OCI-LY1 (cell line): ENCODE data around the gene CTIF.

Experiments
- H2AFZ ChIP-seq: fragments of 200-600 bp; sonication (generic), shearing (Covaris generic); 2 replicates; pipeline ENCODE4 v1.6.0; 2014; ENCODE audit warnings: antibody characterized with exemption, mild to moderate bottlenecking, low read length
- H3F3A ChIP-seq: fragments of 200-600 bp; sonication (generic), shearing (Covaris generic); 2 replicates; pipeline ENCODE4 v1.6.0; 2014; ENCODE audit warnings: mild to moderate bottlenecking, antibody characterized with exemption, low read length, moderate library complexity; ENCODE audit not compliant: insufficient read depth
- H3K27ac ChIP-seq: fragments of 200-600 bp; sonication (generic); 2 replicates; pipeline ENCODE4 v1.5.1; 2014; ENCODE audit warnings: low read length, mixed run types, mild to moderate bottlenecking, low read depth; ENCODE audit not compliant: poor library complexity, severe bottlenecking
- H3K27me3 ChIP-seq: fragments of 200-600 bp; sonication (generic); 2 replicates; pipeline ENCODE4 v1.6.0; 2014; ENCODE audit warnings: antibody characterized with exemption, mild to moderate bottlenecking, low read length, moderate library complexity; ENCODE audit not compliant: insufficient read depth
- H3K36me3 ChIP-seq: fragments of 200-600 bp; sonication (generic); 2 replicates; pipeline ENCODE4 v1.6.1; 2014; ENCODE audit warnings: mild to moderate bottlenecking, antibody characterized with exemption, low read length, moderate library complexity, mixed read lengths; ENCODE audit not compliant: insufficient read depth
- H3K4me1 ChIP-seq: fragments of 200-600 bp; sonication (generic); 2 replicates; pipeline ENCODE4 v1.5.1; 2014; ENCODE audit warnings: mild to moderate bottlenecking, low read length, moderate library complexity; ENCODE audit not compliant: insufficient read depth, severe bottlenecking
- H3K4me2 ChIP-seq: fragments of 200-600 bp; sonication (generic), shearing (Covaris generic); 2 replicates; pipeline ENCODE4 v1.6.1; 2014; ENCODE audit warnings: low read length
- H3K4me3 ChIP-seq: fragments of 200-600 bp; sonication (generic); 2 replicates; pipeline ENCODE4 v1.5.1; 2014; ENCODE audit warnings: low read length, low read depth, mild to moderate bottlenecking, mixed read lengths; ENCODE audit not compliant: poor library complexity, severe bottlenecking
- H3K79me2 ChIP-seq: fragments of 200-600 bp; shearing (Covaris generic); 2 replicates; pipeline ENCODE4 v1.6.1; 2016; ENCODE audit warnings: mixed run types, low read length, mixed read lengths; ENCODE audit not compliant: insufficient read depth
- H3K9ac ChIP-seq: fragments of 200-600 bp; sonication (generic), shearing (Covaris generic); 2 replicates; pipeline ENCODE4 v1.6.1; 2014; ENCODE audit warnings: mild to moderate bottlenecking, low read length, mixed read lengths
- H3K9me2 ChIP-seq: fragments of 200-600 bp; sonication (generic), shearing (Covaris generic); 2 replicates; pipeline ENCODE4 v1.6.1; 2014; ENCODE audit warnings: low read depth, mild to moderate bottlenecking, low read length, mixed read lengths
- H3K9me3 ChIP-seq: fragments of 200-600 bp; shearing (Covaris generic); 2 replicates; pipeline ENCODE4 v1.6.1; 2014; ENCODE audit warnings: low read length, mixed read lengths
- H4K20me1 ChIP-seq: fragments of 200-600 bp; sonication (generic), shearing (Covaris generic); 2 replicates; pipeline ENCODE4 v1.6.0; 2016; ENCODE audit warnings: mild to moderate bottlenecking, low read length; ENCODE audit not compliant: insufficient read depth
- CTCF ChIP-seq: fragments of 200-600 bp; sonication (generic), shearing (Covaris generic); IDR thresholded peaks from 2 replicates; pipeline ENCODE4 v1.5.1; 2017; ENCODE audit warnings: mild to moderate bottlenecking, antibody characterized with exemption, low read length, moderate library complexity, mixed read lengths
- EZH2 ChIP-seq: fragments of 200-600 bp; sonication (generic), shearing (Covaris generic); IDR thresholded peaks from 2 replicates; pipeline ENCODE4 v1.8.0; 2017; ENCODE audit warnings: borderline replicate concordance, mixed run types, mild to moderate bottlenecking, antibody characterized with exemption, low read length, moderate library complexity, mixed read lengths

CTIF gene

DNA sequence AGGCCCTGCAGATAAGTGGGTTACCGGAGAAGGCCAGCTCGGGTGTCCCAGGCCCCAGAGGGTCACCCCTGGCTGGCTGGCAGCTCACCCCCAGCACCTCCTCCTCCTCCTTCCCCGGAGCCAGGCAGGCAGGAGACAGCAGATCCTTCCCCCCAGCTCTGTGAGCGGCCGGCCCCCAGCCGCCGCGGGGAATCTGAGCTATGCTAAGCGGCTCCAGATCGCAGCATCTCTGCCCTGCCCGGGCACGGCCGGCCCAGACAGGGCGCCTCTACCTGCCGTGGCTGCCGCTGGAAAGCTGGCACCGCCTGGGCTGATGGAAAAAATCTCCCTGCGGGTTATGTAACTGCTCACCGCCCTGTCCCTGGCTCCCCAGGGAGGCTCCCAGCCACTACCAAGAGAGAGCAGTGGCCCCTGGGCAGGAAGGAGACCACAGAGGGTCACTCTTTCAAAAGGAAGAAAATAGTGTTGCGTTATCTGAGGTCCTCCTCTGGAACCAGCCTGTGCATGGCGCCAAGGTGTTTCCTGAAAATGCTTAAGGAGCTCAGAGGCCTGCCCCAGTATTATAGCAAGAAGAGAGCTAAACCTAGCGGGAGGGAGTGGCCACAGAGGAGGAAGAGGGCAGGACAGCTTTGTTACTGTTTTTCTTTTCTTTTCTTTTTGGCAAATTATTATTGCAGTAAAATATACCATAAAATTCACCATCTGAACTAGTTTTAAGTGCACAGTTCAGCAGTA is 233.0 kb downstream of the CTIF start:
- Histone ChIP-seq H2AFZ (no peak overlapping the region), H3K9me2 (no peaks in the 10 kb centered on the region), H3K27me3 (peaks cover 8% of the 10 kb centered on the region), H3K4me1 (no peaks in the 10 kb centered on the region), H3K4me2 (no peak overlapping the region), H3K9me3 (no peaks in the 10 kb centered on the region), H3K36me3 (no peaks in the 10 kb centered on the region), H3K79me2 (no peaks in the 10 kb centered on the region), H3K4me3 (no peak overlapping the region), H3K9ac (no peak overlapping the region), H4K20me1 (no peaks in the 10 kb centered on the region), H3K27ac (no peak overlapping the region), H3F3A (no peaks in the 10 kb centered on the region)
- TF ChIP-seq EZH2 (no peak), CTCF (no peak)

DNA sequence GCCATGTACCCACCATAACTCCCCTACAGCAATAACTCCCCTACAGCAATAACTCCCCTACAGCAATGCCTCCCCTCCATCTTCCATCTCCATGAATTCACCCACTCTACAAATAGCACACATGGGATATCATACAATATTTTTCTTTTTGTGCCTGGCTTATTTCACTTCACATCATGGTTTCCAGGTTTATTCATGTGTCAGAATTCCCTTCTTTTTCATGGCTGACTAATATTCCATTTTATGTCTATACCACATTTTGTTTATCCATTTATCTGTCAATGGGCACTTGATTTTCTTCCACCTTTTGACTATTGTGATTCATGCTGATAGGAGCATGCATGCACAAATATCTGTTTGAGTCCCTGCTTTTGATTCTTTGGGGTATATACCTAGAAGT is 233.6 kb downstream of the CTIF start:
- Histone ChIP-seq H3K4me1 (no peaks in the 10 kb centered on the region), H3K4me3 (no peak overlapping the region), H4K20me1 (no peaks in the 10 kb centered on the region), H3K27me3 (peaks cover 8% of the 10 kb centered on the region), H2AFZ (no peak overlapping the region), H3K36me3 (no peaks in the 10 kb centered on the region), H3K9ac (no peak overlapping the region), H3F3A (no peaks in the 10 kb centered on the region), H3K27ac (no peak overlapping the region), H3K9me2 (no peaks in the 10 kb centered on the region), H3K9me3 (no peaks in the 10 kb centered on the region), H3K4me2 (no peak overlapping the region), H3K79me2 (no peaks in the 10 kb centered on the region)
- no peak for TF ChIP-seq CTCF
- TF ChIP-seq EZH2 = no peak

DNA sequence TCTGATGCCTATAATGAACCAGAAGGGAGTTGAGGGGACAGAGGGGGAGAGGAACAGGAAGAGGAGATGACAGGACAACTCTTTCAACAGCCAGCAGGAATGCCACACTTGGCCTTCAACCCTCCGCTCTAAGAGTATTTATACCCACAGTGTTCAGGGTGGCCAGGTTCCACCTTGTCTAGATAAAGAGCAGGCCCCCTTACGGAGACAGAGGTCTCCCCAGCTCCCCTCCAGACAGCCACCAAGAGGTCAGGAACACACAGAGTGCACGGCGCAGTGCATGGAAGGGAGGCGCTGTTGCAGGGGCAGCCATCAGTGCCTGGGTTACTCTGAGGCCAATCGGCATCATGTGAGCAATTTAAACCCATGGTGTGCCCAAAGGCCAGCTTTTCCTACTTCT is 235.0 kb downstream of the CTIF start:
- Histone ChIP-seq H3K9me2 (no peaks in the 10 kb centered on the region), H2AFZ (no peak overlapping the region), H3K27ac (no peak overlapping the region), H3F3A (no peaks in the 10 kb centered on the region), H3K79me2 (no peaks in the 10 kb centered on the region), H3K4me2 (no peak overlapping the region), H3K4me3 (no peak overlapping the region), H3K36me3 (no peaks in the 10 kb centered on the region), H3K9me3 (no peaks in the 10 kb centered on the region), H3K4me1 (no peaks in the 10 kb centered on the region), H3K27me3 (peaks cover 8% of the 10 kb centered on the region), H4K20me1 (no peaks in the 10 kb centered on the region), H3K9ac (no peak overlapping the region)
- no peak for TF ChIP-seq EZH2
- no peak for TF ChIP-seq CTCF
